ENCODE measurements around the gene EREG. TPM values are rescaled to one million over a fixed set of nuclear protein-coding genes. Genes with fewer than 3 reads are reported as not detected.

EREG gene
- total and polyA plus RNA-seq, 5 donors: 0.08 to 0.29 (median 0.18) TPM

DNA sequence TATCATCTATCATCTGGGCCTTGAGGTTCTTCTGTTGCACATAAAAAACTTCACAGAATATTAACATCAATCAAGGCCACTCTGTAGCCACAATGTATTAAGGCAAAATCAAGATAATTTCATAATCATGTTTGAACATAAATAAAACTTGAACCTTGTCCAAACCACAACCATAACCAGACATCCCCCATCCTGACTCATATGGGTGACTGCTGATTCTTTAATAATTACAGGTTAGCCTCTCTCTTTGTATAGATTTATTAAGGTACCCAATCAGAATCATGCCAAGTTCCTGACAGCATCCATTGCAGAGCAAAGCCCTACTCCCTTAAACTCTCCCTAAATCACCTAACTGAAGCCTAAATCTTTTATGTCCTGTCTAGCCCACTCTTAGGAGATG lies 63.3 kb downstream of the EREG start:
- DNase-seq (no peak), ATAC-seq (no peak)
- Histone ChIP-seq H3K9me3 (ENCODE audit: control insufficient read depth, low read length) (no peaks in the 10 kb centered on the region), H3K27ac (ENCODE audit: low read length) (no peak overlapping the region), H3K4me1 (ENCODE audit: control insufficient read depth, insufficient read depth, low read length) (no peaks in the 10 kb centered on the region), H3K27me3 (ENCODE audit: control insufficient read depth, insufficient read depth) (no peaks in the 10 kb centered on the region), H3K4me3 (ENCODE audit: low read length) (no peak overlapping the region)
- intact Hi-C loops (cut with DNase I): no loop called here

DNA sequence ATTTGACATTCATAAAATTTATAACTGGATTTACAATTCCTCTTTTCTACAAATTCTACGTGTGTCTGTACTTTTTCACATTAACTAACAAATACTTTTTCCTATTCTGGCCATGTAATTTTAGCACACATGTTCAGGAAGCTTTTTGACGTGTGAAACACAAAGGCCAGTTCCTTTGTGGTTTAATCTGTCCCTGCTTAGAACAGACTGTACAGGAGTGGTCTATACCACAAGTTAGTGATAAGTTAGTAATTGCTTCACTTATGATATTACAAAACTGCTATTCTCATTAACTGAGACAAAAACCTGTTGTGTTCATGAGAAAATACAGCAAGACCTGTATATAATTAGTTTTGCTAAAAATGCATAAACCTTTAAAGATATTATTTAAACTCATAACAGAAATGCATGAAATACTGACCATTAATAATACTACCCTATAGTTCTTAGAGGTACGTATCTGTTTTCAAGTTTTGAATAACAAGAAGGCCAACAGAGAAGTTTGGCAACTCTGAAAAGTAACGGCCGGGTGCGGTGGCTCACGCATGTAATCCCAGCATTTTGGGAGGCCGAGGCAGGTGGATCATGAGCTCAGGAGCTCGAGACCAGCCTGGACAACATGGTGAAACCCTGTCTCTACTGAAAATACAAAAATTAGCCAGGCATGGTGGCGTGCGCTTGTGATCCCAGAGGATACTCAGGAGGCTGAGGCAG lies 66.3 kb downstream of the EREG start:
- Histone ChIP-seq H3K4me3 (ENCODE audit: low read length) (no peak overlapping the region), H3K27ac (ENCODE audit: low read length) (no peak overlapping the region), H3K4me1 (ENCODE audit: control insufficient read depth, insufficient read depth, low read length) (no peaks in the 10 kb centered on the region), H3K9me3 (ENCODE audit: control insufficient read depth, low read length) (no peaks in the 10 kb centered on the region), H3K27me3 (ENCODE audit: control insufficient read depth, insufficient read depth) (no peaks in the 10 kb centered on the region)
- no peak for DNase-seq
- peak; percentile 51 to 67 for ATAC-seq
- 70% methylated on average over 11 of the region's 11 CpGs for WGBS
- intact Hi-C loops (cut with DNase I): no loop called here

DNA sequence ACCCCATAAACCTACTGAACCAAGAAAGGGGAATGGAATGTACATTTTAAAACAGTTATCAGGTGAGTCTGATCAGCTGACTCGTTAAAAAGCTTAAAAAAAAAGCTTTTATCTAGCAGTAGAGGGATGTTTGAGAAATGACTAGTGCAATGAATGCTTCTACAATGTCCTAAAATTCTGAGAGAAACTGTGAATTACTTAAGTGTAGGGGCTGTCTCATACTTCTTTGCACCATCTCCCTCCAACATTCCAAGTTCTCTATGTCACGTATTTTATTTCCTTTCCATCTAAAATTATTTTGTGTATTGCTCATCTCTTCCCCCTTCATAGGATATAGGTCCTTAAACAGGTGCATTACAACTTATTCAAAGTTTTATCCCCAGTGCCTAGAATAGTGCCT lies 68.1 kb downstream of the EREG start:
- Histone ChIP-seq H3K27me3 (ENCODE audit: control insufficient read depth, insufficient read depth) (no peaks in the 10 kb centered on the region), H3K27ac (ENCODE audit: low read length) (no peak overlapping the region), H3K4me3 (ENCODE audit: low read length) (no peak overlapping the region), H3K4me1 (ENCODE audit: control insufficient read depth, insufficient read depth, low read length) (no peaks in the 10 kb centered on the region), H3K9me3 (ENCODE audit: control insufficient read depth, low read length) (no peaks in the 10 kb centered on the region)
- DNase-seq: no peak
- no peak for ATAC-seq
- 62% methylated on average over 2 of the region's 2 CpGs for WGBS
- intact Hi-C loops (cut with DNase I): no loop called here

DNA sequence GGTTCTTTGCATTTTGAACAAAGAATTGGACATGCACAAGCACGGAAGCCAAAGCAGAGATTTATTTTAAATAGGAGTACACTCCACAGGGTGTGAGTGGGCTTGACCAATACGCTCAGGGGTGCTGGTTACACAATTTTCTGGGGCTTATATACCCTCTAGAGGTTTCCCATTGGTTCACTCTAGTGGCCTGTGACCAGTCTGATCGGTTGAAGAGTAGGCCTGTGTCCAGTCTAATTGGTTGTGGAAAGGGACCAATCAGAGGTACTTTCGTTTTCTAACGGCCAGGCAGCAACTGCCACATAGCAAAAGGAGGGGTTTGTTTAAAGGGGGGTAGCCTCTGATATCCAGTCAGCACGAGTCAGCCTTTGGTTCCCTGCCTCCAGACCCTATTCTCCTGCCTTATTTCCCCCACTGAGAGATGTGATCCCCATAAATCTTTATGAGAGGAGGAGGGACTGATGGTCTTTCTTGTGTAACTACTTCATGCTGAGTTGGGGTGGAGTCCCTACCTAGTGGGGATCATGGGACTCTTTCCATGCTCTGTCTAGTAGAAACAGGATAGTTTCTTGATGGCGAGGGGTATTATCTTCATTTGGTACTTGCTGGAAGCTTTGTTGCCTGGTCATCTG lies 68.7 kb downstream of the EREG start:
- WGBS: 77% methylated on average over 7 of the region's 7 CpGs
- Histone ChIP-seq H3K27ac (ENCODE audit: low read length) (no peak overlapping the region), H3K4me1 (ENCODE audit: control insufficient read depth, insufficient read depth, low read length) (no peaks in the 10 kb centered on the region), H3K27me3 (ENCODE audit: control insufficient read depth, insufficient read depth) (no peaks in the 10 kb centered on the region), H3K9me3 (ENCODE audit: control insufficient read depth, low read length) (no peaks in the 10 kb centered on the region), H3K4me3 (ENCODE audit: low read length) (no peak overlapping the region)
- no peak for ATAC-seq
- intact Hi-C loops (cut with DNase I): no loop called here
- no peak for DNase-seq

DNA sequence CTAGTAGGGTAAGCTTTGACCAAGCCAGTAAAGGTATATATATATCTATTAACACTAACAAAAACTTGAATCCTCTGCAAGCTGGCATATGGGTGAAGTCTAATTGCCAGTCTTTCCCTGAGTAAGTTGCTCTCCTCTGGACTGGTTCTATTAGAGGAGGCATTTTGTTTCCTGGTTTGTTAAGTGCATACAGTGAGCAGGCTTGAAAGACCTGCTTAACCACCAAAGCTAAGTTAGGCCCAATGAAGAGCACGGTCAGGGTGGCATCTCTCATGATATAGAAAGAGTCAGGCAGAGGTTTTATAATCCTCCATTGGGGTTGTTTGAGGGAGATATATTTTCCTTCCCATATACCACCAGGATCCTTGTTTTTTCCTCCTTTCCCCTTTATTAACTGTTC lies 70.4 kb downstream of the EREG start:
- no peaks in the 10 kb centered on the region for H3K4me1 ChIP-seq (ENCODE audit: control insufficient read depth, insufficient read depth, low read length)
- no peaks in the 10 kb centered on the region for H3K27me3 ChIP-seq (ENCODE audit: control insufficient read depth, insufficient read depth)
- H3K4me3 ChIP-seq (ENCODE audit: low read length): no peak overlapping the region
- DNase-seq: no peak
- no peak overlapping the region for H3K27ac ChIP-seq (ENCODE audit: low read length)
- no peaks in the 10 kb centered on the region for H3K9me3 ChIP-seq (ENCODE audit: control insufficient read depth, low read length)
- no peak for ATAC-seq
- intact Hi-C loops (cut with DNase I): no loop called here
- whole genome bisulfite sequencing: 94% methylated on average over 1 of the region's 1 CpG

DNA sequence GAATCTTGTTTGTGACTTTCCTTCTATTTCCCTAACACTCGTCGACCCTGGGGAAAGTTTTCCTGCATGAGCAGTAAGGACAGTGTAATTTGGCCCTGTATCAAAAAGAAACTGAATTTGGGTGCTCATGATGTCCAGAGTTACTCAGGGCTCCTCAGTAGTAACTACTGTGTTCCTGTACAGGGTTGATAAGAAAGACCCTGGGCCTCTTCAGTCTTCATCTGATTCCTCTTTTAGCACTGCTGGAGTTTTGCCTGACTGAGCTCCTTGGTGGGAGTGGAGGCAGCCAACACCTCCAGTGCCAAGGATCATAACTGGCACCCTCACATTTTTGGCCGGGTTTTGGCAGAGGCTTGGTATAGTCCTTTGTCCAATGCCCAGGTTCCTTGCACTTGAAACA lies 72.9 kb downstream of the EREG start:
- Histone ChIP-seq H3K27me3 (ENCODE audit: control insufficient read depth, insufficient read depth) (no peaks in the 10 kb centered on the region), H3K4me1 (ENCODE audit: control insufficient read depth, insufficient read depth, low read length) (no peaks in the 10 kb centered on the region), H3K9me3 (ENCODE audit: control insufficient read depth, low read length) (no peaks in the 10 kb centered on the region), H3K4me3 (ENCODE audit: low read length) (no peak overlapping the region), H3K27ac (ENCODE audit: low read length) (no peak overlapping the region)
- intact Hi-C loops (cut with DNase I): no loop called here
- ATAC-seq (peak in 1 of 2 donors; percentile 21), DNase-seq (no peak)
- 79% methylated on average over 3 of the region's 3 CpGs for WGBS

Other genes with a start within 250 kb of the EREG start
- gene MTHFD2L, start 207.0 kb upstream of the EREG start, total RNA-seq: 10 to 100 TPM; 10.6 to 14.2 (median 11.9) TPM
- gene MTHFD2L, start 207.0 kb upstream of the EREG start, polyA plus RNA-seq: 8.7 TPM
- 1 to 10 TPM in 1 of 4 donors, under 1 TPM in 1, not detected in 2; 0.71 to 1.1 TPM for gene EPGN, start 56.7 kb upstream of the EREG start, total RNA-seq
- gene EPGN, start 56.7 kb upstream of the EREG start, polyA plus RNA-seq: not detected
- gene AREG, start 80.0 kb downstream of the EREG start, total RNA-seq: 1 to 10 TPM; 2.7 to 7.3 (median 3.7) TPM
- gene AREG, start 80.0 kb downstream of the EREG start, polyA plus RNA-seq: 11.3 TPM

Measured in right cardiac atrium (tissue), 5 donors.